SH-SY5Y (cell line): ENCODE data around the gene ZPBP2.

Source experiments
- GATA2 ChIP-seq: IDR thresholded peaks from 2 replicates; pipeline ENCODE4 v1.6.1; 2011; ENCODE audit warnings: mild to moderate bottlenecking, low read depth, low read length
- GATA3 ChIP-seq: IDR thresholded peaks from 2 replicates; pipeline ENCODE4 v1.6.1; 2011; ENCODE audit warnings: low read depth, mild to moderate bottlenecking, low read length, moderate library complexity

ZPBP2 gene, protein sequence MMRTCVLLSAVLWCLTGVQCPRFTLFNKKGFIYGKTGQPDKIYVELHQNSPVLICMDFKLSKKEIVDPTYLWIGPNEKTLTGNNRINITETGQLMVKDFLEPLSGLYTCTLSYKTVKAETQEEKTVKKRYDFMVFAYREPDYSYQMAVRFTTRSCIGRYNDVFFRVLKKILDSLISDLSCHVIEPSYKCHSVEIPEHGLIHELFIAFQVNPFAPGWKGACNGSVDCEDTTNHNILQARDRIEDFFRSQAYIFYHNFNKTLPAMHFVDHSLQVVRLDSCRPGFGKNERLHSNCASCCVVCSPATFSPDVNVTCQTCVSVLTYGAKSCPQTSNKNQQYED

DNA sequence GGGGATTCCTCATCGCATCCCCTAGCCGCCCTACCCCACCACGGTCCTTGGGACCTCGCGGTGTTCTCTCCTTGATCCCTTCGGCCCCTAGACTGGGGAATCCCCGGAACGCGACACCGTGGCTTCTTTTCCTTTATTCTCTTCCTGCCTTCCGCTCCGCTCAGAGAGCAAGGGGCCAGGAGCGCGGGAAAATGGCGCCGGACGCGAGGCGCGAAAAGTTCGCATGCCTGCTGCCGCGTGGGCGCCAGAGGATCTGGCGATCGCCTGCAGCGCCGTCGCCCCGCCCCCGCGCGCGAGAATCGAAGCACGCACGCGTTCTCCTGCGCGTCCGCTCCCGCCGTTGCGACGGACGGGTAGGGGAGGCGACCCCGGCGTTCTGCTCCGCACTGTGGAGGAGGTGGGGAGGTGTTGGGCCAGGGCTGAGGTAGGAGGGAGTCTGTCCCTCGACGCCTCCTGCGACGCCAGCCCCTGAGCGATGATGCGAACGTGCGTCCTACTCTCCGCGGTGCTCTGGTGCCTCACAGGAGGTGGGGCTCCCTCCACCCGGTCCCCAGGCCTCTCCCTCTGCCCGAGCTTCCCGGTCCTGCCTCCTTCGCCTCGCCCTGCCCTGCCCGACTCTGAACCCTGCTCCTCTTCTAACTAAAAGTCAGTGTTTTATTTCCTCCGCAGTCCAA lies at the start of gene ZPBP2:
Gene ZPBP2, plus strand, starts transcription at position 323 of the 674 bp plus-strand sequence. Its CDS starts 153 bp downstream, at position 476.
- TF ChIP-seq GATA3 (no peak), GATA2 (no peak)

DNA sequence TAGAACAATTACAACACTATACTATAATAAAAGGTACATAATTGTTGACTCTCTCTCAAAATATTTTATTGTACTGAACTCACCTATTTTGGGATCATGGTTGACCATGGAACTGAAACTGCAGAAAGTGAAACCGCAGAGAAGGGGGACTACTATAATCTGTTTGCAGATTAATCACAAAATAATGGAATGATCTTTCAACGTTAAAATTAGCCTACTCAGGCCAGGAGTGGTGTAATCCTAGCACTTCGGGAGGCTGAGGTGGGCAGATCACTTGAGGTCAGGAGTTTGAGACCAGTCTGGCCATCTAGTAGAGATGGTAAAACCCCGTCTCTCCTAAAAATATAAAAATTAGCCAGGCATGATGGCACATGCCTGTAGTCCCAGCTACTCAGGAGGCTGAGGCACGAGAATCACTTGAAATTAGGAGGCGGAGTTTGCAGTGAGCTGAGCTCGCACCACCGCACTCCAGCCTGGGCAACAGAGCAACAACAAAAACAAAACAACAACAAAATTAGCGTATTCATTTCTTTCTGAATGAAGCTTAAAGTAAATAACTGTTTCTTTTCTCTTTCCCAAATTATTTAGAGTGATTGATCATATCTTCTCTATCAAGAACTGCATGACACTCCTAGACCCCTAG lies 49.5 kb upstream of the ZPBP2 start:
- TF ChIP-seq GATA3 (no peak), GATA2 (no peak)

DNA sequence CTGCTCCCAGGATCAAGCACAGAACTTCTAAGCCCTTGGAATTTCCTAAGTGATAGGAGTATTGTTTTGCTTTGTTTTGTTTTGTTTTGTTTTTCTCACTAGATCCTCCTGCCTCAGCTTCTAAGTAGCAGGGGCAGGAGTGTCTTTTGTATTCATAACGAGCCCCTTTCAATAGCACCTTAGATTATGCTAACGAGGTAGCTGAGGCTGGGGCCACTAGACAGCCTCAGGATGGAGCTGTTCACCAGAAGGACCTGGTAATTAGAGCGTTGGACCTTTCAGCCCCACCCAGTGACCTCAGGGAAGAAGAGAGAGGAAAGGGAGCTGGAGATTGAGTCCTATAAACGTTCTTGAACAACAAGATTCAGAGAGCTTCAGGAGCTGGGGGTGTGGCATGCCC lies 47.5 kb upstream of the ZPBP2 start:
- no peak for TF ChIP-seq GATA2
- TF ChIP-seq GATA3, result no peak

DNA sequence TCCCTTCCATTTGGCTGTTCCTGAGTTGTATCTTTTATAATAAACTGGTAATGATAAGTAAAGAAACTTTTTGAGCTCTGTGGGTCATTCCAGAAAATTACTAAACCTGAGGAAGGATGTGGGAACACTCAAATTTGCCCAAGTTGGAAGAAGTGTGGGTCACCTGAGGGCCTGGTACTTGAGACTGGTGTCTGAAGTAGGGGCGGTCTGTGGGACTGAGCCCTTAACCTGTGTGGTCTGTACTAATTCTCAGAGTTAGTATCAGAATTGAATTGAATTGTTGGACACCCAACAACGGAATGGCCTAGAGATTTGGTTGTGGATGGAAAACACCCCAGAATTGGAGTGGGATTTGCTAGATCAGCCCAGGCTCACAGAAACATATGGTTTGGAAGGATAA lies 47.0 kb upstream of the ZPBP2 start:
- TF ChIP-seq GATA3 (no peak), GATA2 (no peak)

DNA sequence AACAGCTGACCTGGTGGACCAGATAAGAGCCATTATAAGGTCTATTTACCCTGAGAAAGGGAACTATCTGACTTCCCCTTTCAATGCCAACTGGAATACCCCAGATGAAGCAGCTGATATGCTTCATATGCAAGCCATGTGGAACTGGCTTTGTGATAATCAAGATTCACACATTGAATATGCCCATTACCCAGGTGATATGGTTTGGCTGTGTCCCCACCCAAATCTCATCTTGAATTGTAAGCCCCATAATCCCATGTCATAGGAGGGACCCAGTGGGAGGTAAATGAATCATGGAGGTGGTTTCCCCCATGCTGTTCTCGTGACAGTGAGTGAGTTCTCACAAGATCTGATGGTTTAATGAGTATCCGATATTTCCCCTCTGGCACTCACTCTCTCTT lies 46.0 kb upstream of the ZPBP2 start:
- no peak for TF ChIP-seq GATA3
- TF ChIP-seq GATA2, result no peak

DNA sequence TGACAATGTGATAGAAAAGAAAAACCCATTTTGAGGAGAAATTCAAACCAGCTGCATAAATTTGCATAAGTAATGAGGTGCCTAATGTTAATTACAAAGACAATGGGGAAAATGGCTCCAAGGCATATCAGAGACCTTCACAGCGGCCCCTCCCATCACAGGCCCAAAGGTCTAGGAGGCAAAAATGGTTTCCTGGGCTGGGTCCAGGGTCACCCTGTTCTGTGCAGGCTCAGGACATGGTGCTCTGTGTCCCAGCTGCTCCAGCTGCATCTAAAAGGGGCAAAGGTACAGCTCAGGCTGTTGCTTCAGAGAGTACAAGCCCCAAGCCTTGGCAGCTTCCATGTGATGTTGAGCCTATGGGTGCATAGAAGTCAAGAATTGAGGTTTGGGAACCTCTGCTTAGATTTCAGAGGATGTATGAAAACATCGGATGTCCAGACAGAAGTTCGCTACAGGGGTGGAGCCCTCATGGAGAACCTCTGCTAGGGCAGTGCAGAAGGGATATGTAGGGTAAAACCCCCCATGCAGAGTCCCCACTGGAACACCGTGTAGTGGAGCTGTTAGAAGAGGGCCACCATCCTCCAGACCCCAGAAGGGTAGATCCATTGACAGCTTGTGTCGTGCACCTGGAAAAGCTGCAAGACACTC lies 44.5 kb upstream of the ZPBP2 start:
- TF ChIP-seq GATA2, result no peak
- TF ChIP-seq GATA3, result no peak

DNA sequence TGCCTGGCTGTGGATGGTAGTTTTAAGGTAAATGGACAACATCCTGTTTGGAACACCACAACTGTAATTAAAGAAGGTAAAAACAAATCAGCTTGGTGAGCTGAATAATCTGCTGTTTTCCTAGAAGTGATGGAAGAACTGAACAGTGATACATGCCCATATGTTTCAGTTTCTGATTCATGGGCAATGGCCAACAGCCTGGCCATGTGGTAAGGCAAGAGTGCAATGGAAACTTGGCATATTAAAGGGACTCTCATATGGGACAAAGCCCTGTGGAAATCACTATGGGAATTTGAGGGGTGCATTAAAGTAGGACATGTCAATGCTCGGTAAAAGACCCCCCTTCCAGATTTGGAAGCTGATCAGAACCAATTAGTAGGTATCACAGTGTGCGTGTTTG lies 41.7 kb upstream of the ZPBP2 start:
- no peak for TF ChIP-seq GATA2
- TF ChIP-seq GATA3, result no peak

DNA sequence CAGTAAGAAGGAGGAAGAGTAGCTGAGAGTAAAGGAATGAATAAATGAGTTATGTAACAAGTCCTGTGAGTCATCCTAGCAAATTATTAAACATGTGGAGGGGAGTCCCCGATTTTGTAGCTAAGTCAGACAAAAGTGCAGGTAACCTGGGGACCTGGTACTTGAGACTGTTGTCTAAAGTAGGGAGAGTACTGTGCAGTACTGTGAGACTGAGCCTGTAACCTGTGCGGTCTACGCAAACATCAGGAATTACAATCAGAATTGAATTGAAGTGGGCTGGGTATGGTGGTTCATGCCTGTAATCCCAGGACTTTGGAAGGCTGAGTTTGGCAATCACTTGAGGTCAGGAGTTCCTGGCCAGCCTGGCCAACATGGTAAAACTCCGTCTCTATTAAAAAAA lies 39.6 kb upstream of the ZPBP2 start:
- TF ChIP-seq GATA2, result no peak
- no peak for TF ChIP-seq GATA3

DNA sequence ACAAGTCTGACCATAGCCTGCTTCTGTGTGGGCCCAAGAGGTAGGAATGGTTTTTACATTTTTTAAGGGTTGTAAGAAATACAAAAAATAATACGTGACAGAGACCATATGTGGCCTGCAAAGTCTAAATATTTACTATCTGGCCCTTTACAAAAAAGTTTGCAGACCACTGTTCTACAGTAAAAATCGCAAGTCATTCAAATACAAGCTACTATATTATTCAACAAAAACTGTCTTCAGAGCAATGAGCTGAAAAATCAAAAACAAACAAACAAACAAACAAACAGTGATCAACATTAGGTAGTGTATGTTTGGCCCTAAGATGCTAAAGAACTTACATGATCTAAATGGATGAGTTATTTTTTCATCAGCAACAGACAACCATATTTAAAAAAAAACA lies 36.4 kb upstream of the ZPBP2 start:
- no peak for TF ChIP-seq GATA3
- no peak for TF ChIP-seq GATA2

DNA sequence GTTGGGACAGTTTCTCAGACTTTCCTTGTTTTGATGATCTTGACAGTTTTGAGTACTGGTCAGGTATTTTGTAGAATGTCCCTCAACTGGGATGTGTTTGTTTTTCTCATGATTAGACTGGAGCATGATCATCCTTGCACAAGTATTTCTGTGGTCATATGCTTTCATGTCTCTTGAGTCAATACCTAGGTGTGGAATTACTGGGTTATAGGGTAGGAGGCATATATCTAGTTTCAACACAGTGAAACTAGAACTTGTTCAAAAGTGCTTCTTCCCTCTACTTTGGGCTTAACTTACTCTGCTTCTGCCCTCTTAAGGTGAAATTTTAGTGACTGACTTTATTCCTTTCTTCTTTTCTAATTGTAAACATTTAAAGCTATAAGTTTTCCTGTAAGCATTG lies 34.0 kb upstream of the ZPBP2 start:
- TF ChIP-seq GATA3 (no peak), GATA2 (no peak)

DNA sequence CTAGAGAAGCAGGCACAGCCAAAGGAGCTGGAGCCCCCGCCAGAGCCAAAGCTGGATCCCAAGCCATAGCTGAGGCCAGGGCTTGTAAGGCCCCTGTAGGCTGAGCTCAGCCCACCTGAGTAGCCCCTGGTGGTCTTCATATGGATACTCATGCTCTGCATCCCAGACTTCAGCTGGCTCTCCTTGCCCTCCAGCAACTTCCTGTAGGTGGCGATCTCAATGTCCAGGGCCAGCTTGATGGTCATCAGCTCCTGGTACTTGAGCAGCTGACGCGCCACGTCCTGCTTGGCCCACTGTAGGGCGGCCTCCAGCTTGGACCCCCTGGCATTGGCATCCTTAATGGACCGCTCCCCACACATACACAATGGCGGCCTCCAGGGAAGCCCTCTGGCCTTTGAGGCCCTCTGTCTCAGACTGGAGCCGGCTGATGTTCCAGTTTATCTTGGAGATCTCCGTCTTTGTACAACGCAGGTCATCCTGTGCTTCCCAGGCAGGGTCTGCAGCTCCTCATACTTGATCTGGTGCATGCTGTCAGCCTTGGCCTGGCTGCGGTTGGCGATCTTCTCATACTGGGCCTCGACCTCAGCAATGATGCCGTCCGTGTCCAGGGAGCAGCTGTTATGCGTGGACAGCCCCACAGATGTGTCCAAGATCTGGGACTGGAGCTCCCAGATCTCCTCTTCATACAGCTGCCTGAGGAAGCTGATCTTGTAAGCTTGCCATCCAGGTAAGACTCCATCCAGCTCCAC lies 32.8 kb upstream of the ZPBP2 start:
- TF ChIP-seq GATA3, result no peak
- no peak for TF ChIP-seq GATA2

DNA sequence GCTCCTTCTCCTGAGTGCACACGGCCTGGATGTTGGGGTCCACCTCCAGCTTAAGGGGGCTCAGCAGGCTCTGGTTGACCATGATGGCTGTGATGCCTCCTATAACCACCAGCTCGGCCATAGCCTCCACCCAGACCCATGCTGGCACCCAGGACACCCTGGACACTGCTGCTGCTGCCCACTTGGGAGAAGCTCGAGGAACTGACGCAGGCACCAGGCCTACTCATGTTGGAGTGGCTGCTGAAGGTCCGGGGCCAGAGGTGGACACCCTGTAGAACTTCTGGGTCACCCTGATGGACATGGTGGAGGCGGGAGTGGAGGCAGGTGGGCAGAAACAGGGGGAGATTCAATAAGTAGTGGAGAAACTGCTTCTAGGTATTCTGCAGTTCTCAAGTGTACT lies 31.9 kb upstream of the ZPBP2 start:
- no peak for TF ChIP-seq GATA2
- no peak for TF ChIP-seq GATA3

DNA sequence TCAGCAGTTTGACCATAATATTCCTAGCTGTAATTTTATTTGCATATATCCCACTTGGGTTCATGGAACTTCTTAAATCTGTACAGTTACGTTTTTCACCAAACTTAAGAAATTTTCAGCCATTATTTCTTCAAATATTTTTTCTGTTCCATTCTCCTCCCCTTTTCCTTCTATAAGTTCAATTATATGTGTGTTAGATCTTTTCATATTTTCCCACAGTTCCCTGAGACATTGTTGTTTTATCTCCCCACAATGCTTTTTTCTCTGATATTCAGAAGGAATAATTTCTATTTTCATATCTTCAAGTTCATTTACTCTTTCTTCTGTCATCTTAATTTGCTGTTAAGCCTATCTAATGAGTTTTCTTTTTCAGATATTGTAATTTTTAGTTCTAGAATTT lies 29.9 kb upstream of the ZPBP2 start:
- no peak for TF ChIP-seq GATA3
- no peak for TF ChIP-seq GATA2

DNA sequence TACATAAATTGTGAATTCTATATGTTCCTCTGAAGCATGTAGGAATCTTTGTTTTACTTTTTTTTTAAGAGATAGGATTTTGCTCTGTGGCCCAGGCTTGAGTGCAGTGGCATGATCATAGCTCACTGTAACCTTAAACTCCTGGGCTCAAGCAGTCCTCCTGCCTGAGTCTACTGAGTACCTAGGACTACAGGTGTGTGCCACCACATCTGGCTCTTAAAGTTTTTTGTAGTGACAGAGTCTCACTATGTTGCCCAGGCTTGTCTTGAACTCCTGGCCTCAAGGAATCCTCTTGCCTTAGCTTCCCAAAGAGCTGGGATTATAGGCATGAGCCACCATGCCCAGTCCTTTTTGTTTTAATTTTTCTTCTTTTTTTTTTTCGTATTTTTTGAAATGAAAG lies 29.2 kb upstream of the ZPBP2 start:
- TF ChIP-seq GATA3 (no peak), GATA2 (no peak)
